Measurements from ENCODE around the gene HYDIN.

HYDIN gene

GRCh38 chr16:71255721-71256120, 25.2 kb upstream of the HYDIN start:
- no CpG with 5 or more reads among the region's 6 CpGs for whole genome bisulfite sequencing (ENCODE audit: insufficient coverage, insufficient read length)
- DNase-seq (ENCODE audit: low read depth, low spot score) = no peak
- H3K36me3 ChIP-seq (ENCODE audit: control insufficient read depth, insufficient read depth, low read length) = no peaks in the 10 kb centered on the region
- H3K4me3 ChIP-seq (ENCODE audit: low read length) = no peak overlapping the region
- H3K4me1 ChIP-seq (ENCODE audit: control insufficient read depth, insufficient read depth, low read length) = peaks cover 2% of the 10 kb centered on the region; the same call in 1 of the 2 replicates
- H3K27ac ChIP-seq (ENCODE audit: low read length) = no peak overlapping the region
- no peaks in the 10 kb centered on the region for H3K9me3 ChIP-seq (ENCODE audit: control insufficient read depth, insufficient read depth, low read length)
- H3K27me3 ChIP-seq (ENCODE audit: control insufficient read depth, insufficient read depth, low read length) = no peaks in the 10 kb centered on the region

GRCh38 chr16:71254832-71255525, 24.5 kb upstream of the HYDIN start:
- WGBS (ENCODE audit: insufficient coverage, insufficient read length) = no CpG with 5 or more reads among the region's 4 CpGs
- H3K27me3 ChIP-seq (ENCODE audit: control insufficient read depth, insufficient read depth, low read length) = no peaks in the 10 kb centered on the region
- no peaks in the 10 kb centered on the region for H3K36me3 ChIP-seq (ENCODE audit: control insufficient read depth, insufficient read depth, low read length)
- H3K4me3 ChIP-seq (ENCODE audit: low read length) = no peak overlapping the region
- H3K4me1 ChIP-seq (ENCODE audit: control insufficient read depth, insufficient read depth, low read length) = peaks cover 2% of the 10 kb centered on the region; the same call in 1 of the 2 replicates
- H3K27ac ChIP-seq (ENCODE audit: low read length) = no peak overlapping the region
- DNase-seq (ENCODE audit: low read depth, low spot score) = no peak
- H3K9me3 ChIP-seq (ENCODE audit: control insufficient read depth, insufficient read depth, low read length) = no peaks in the 10 kb centered on the region

GRCh38 chr16:71250461-71251235, 20.1 kb upstream of the HYDIN start:
- Histone ChIP-seq H3K36me3 (ENCODE audit: control insufficient read depth, insufficient read depth, low read length) (no peaks in the 10 kb centered on the region), H3K4me1 (ENCODE audit: control insufficient read depth, insufficient read depth, low read length) (peaks cover 2% of the 10 kb centered on the region; the same call in 1 of the 2 replicates), H3K9me3 (ENCODE audit: control insufficient read depth, insufficient read depth, low read length) (no peaks in the 10 kb centered on the region), H3K4me3 (ENCODE audit: low read length) (no peak overlapping the region), H3K27me3 (ENCODE audit: control insufficient read depth, insufficient read depth, low read length) (no peaks in the 10 kb centered on the region), H3K27ac (ENCODE audit: low read length) (no peak overlapping the region)
- DNase-seq (ENCODE audit: low read depth, low spot score) = no peak
- WGBS (ENCODE audit: insufficient coverage, insufficient read length) = no CpG with 5 or more reads among the region's 5 CpGs

GRCh38 chr16:71249399-71249798, 18.9 kb upstream of the HYDIN start:
- no peaks in the 10 kb centered on the region for H3K27me3 ChIP-seq (ENCODE audit: control insufficient read depth, insufficient read depth, low read length)
- no peak for DNase-seq (ENCODE audit: low read depth, low spot score)
- WGBS (ENCODE audit: insufficient coverage, insufficient read length) = no CpG with 5 or more reads among the region's 1 CpG
- H3K36me3 ChIP-seq (ENCODE audit: control insufficient read depth, insufficient read depth, low read length) = no peaks in the 10 kb centered on the region
- H3K4me3 ChIP-seq (ENCODE audit: low read length) = no peak overlapping the region
- no peaks in the 10 kb centered on the region for H3K9me3 ChIP-seq (ENCODE audit: control insufficient read depth, insufficient read depth, low read length)
- H3K27ac ChIP-seq (ENCODE audit: low read length) = no peak overlapping the region
- H3K4me1 ChIP-seq (ENCODE audit: control insufficient read depth, insufficient read depth, low read length) = no peaks in the 10 kb centered on the region; the same call in 1 of the 2 replicates

GRCh38 chr16:71247478-71247877, 17.0 kb upstream of the HYDIN start:
- no peaks in the 10 kb centered on the region for H3K36me3 ChIP-seq (ENCODE audit: control insufficient read depth, insufficient read depth, low read length)
- H3K27ac ChIP-seq (ENCODE audit: low read length) = no peak overlapping the region
- no peaks in the 10 kb centered on the region for H3K9me3 ChIP-seq (ENCODE audit: control insufficient read depth, insufficient read depth, low read length)
- no CpG with 5 or more reads among the region's 7 CpGs for WGBS (ENCODE audit: insufficient coverage, insufficient read length)
- no peak for DNase-seq (ENCODE audit: low read depth, low spot score)
- no peak overlapping the region for H3K4me3 ChIP-seq (ENCODE audit: low read length)
- H3K4me1 ChIP-seq (ENCODE audit: control insufficient read depth, insufficient read depth, low read length) = no peaks in the 10 kb centered on the region; the same call in 1 of the 2 replicates
- H3K27me3 ChIP-seq (ENCODE audit: control insufficient read depth, insufficient read depth, low read length) = no peaks in the 10 kb centered on the region

DNA sequence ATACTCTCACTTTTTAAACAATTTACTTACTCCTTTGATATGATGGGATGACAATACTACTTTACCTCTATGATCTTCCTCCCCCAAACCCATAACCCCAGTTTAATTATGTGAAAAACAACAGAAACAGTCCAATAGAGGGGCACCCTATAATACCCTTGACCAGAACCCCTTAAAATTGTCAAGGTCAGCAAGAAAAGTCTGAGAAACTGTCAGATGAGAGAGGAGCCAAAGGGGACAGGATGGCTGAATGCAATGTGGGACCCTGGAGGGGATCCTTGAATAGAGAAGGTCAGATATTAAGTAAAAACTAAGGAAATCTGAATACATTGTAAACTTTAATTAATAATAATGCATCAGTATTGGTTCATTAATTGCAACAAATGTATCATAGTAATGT, 15.8 kb upstream of the HYDIN start:
- H3K36me3 ChIP-seq (ENCODE audit: control insufficient read depth, insufficient read depth, low read length) = no peaks in the 10 kb centered on the region
- no peak overlapping the region for H3K4me3 ChIP-seq (ENCODE audit: low read length)
- no peak for DNase-seq (ENCODE audit: low read depth, low spot score)
- no peaks in the 10 kb centered on the region; the same call in 1 of the 2 replicates for H3K4me1 ChIP-seq (ENCODE audit: control insufficient read depth, insufficient read depth, low read length)
- no peaks in the 10 kb centered on the region for H3K27me3 ChIP-seq (ENCODE audit: control insufficient read depth, insufficient read depth, low read length)
- H3K27ac ChIP-seq (ENCODE audit: low read length) = no peak overlapping the region
- H3K9me3 ChIP-seq (ENCODE audit: control insufficient read depth, insufficient read depth, low read length) = no peaks in the 10 kb centered on the region

- Histone ChIP-seq H3K27me3 (ENCODE audit: control insufficient read depth, insufficient read depth, low read length) (no peaks in the 10 kb centered on the region), H3K4me3 (ENCODE audit: low read length) (no peak overlapping the region), H3K4me1 (ENCODE audit: control insufficient read depth, insufficient read depth, low read length) (no peaks in the 10 kb centered on the region; the same call in 1 of the 2 replicates), H3K27ac (ENCODE audit: low read length) (no peak overlapping the region), H3K36me3 (ENCODE audit: control insufficient read depth, insufficient read depth, low read length) (no peaks in the 10 kb centered on the region), H3K9me3 (ENCODE audit: control insufficient read depth, insufficient read depth, low read length) (no peaks in the 10 kb centered on the region)
- DNase-seq (ENCODE audit: low read depth, low spot score) = no peak
- no CpG with 5 or more reads among the region's 1 CpG for WGBS (ENCODE audit: insufficient coverage, insufficient read length)
Measured at GRCh38 chr16:71244521-71244920, 14.0 kb upstream of the HYDIN start.

GRCh38 chr16:71242601-71243000, 12.1 kb upstream of the HYDIN start:
- Histone ChIP-seq H3K36me3 (ENCODE audit: control insufficient read depth, insufficient read depth, low read length) (no peaks in the 10 kb centered on the region), H3K27ac (ENCODE audit: low read length) (no peak overlapping the region), H3K27me3 (ENCODE audit: control insufficient read depth, insufficient read depth, low read length) (no peaks in the 10 kb centered on the region), H3K4me3 (ENCODE audit: low read length) (no peak overlapping the region), H3K4me1 (ENCODE audit: control insufficient read depth, insufficient read depth, low read length) (no peaks in the 10 kb centered on the region), H3K9me3 (ENCODE audit: control insufficient read depth, insufficient read depth, low read length) (no peaks in the 10 kb centered on the region)
- no CpG with 5 or more reads among the region's 3 CpGs for WGBS (ENCODE audit: insufficient coverage, insufficient read length)
- no peak for DNase-seq (ENCODE audit: low read depth, low spot score)

- WGBS (ENCODE audit: insufficient coverage, insufficient read length) = no CpG with 5 or more reads among the region's 4 CpGs
- no peak overlapping the region for H3K27ac ChIP-seq (ENCODE audit: low read length)
- no peaks in the 10 kb centered on the region for H3K27me3 ChIP-seq (ENCODE audit: control insufficient read depth, insufficient read depth, low read length)
- no peak overlapping the region for H3K4me3 ChIP-seq (ENCODE audit: low read length)
- H3K9me3 ChIP-seq (ENCODE audit: control insufficient read depth, insufficient read depth, low read length) = no peaks in the 10 kb centered on the region
- H3K4me1 ChIP-seq (ENCODE audit: control insufficient read depth, insufficient read depth, low read length) = no peaks in the 10 kb centered on the region
- H3K36me3 ChIP-seq (ENCODE audit: control insufficient read depth, insufficient read depth, low read length) = no peaks in the 10 kb centered on the region
- no peak for DNase-seq (ENCODE audit: low read depth, low spot score)
Measured at GRCh38 chr16:71242036-71242435, 11.5 kb upstream of the HYDIN start.

GRCh38 chr16:71229344-71229743, 1.2 kb downstream of the HYDIN start:
- H3K4me3 ChIP-seq (ENCODE audit: low read length) = no peak overlapping the region
- H3K4me1 ChIP-seq (ENCODE audit: control insufficient read depth, insufficient read depth, low read length) = no peaks in the 10 kb centered on the region; the same call in 1 of the 2 replicates
- no peaks in the 10 kb centered on the region for H3K27me3 ChIP-seq (ENCODE audit: control insufficient read depth, insufficient read depth, low read length)
- H3K27ac ChIP-seq (ENCODE audit: low read length) = no peak overlapping the region
- H3K9me3 ChIP-seq (ENCODE audit: control insufficient read depth, insufficient read depth, low read length) = peaks cover 3% of the 10 kb centered on the region; the same call in 1 of the 2 replicates
- WGBS (ENCODE audit: insufficient coverage, insufficient read length) = no CpG with 5 or more reads among the region's 1 CpG
- no peak for DNase-seq (ENCODE audit: low read depth, low spot score)
- no peaks in the 10 kb centered on the region for H3K36me3 ChIP-seq (ENCODE audit: control insufficient read depth, insufficient read depth, low read length)
